Activated naive CD4-positive, alpha-beta T cell treated with anti-CD3 and anti-CD28 coated beads, Interleukin-2, amount 10 ng/mL, durations not matched to agents 7 days and 5 days (primary cell): Measurements from ENCODE around the gene MRTO4.

Experiments
- CTCF ChIA-PET: fragments of 350-600 bp; sonication (Branson Sonifier 250); formaldehyde crosslinking; loops from one replicate; lab custom pipeline; 2021; ENCODE audit warnings: antibody characterized with exemption; lab: Charles Lee
- DNase-seq: peaks from one replicate; pipeline ENCODE4 v3.0.0-alpha.2; 2020
- H3K27ac Mint-ChIP-seq: one replicate; pipeline ENCODE4 v1.8.0; 2021; ENCODE audit warnings: mild to moderate bottlenecking, moderate library complexity, mixed read lengths
- H3K27me3 Mint-ChIP-seq: one replicate; pipeline ENCODE4 v1.8.0; 2021; ENCODE audit warnings: mild to moderate bottlenecking, mixed read lengths
- H3K36me3 Mint-ChIP-seq: one replicate; pipeline ENCODE4 v1.8.0; 2021; ENCODE audit warnings: mixed read lengths
- H3K4me1 Mint-ChIP-seq: one replicate; pipeline ENCODE4 v1.8.0; 2021; ENCODE audit warnings: mixed read lengths
- H3K4me3 Mint-ChIP-seq: one replicate; pipeline ENCODE4 v1.8.0; 2021; ENCODE audit warnings: mild to moderate bottlenecking, moderate library complexity, mixed read lengths
- H3K9me3 Mint-ChIP-seq: one replicate; pipeline ENCODE4 v1.8.0; 2021; ENCODE audit warnings: mixed read lengths

The MRTO4 gene

GRCh38 chr1:19251305-19252196 lies at the start of gene MRTO4, which contains the start of gene EMC1:
Gene MRTO4, plus strand, starts transcription at chr1:19251805. Its CDS starts 31 bp downstream, at chr1:19251836.
Gene EMC1, minus strand, starts transcription at chr1:19251524. Its CDS starts 15 bp downstream, at chr1:19251509.
- Mint-ChIP-seq H3K27me3 (no peaks in the 10 kb centered on the region), H3K4me3 (peak within 1 kb of the TSS; percentile 89), H3K4me1 (peaks cover 41% of the 10 kb centered on the region), H3K36me3 (peaks cover 5% of the 10 kb centered on the region), H3K27ac (peak within 1 kb of the TSS; percentile 88), H3K9me3 (no peaks in the 10 kb centered on the region)
- CTCF ChIA-PET = interaction anchor here (0.9 to 1.7 kb wide), 3 partner anchors 10 to 402 kb away, joined by 4 read pairs; no protein-coding TSS in a partner anchor
- DNase-seq = peak; percentile 92

GRCh38 chr1:19202396-19202795 lies 49.2 kb upstream of the MRTO4 start:
- CTCF ChIA-PET = no interaction called here
- no peak overlapping the region for H3K27ac Mint-ChIP-seq

DNA sequence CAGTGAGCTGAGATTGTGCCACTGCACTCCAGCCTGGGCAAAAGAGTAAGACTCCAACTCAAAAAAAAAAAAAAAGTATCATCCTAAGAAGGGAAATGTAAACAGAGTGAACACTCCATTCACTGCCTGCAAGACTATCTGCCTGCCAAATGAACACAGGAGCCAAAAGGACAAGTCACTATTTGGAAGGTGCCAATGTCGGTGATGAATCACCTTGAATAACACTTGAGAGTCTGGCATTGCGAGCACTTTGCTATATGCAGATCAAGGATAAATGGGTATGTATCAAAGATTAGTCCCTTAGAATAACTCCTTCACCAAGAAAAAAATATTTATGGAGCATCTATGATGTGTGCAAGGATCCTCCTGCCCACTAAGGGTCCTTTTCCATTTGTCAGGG lies 48.2 kb upstream of the MRTO4 start:
- no peak for DNase-seq
- H3K27ac Mint-ChIP-seq = no peak overlapping the region
- peaks cover 53% of the 10 kb centered on the region for H3K4me1 Mint-ChIP-seq
- H3K27me3 Mint-ChIP-seq = no peaks in the 10 kb centered on the region
- H3K9me3 Mint-ChIP-seq = no peaks in the 10 kb centered on the region
- H3K36me3 Mint-ChIP-seq = peaks cover 32% of the 10 kb centered on the region
- CTCF ChIA-PET = no interaction called here
- H3K4me3 Mint-ChIP-seq = no peak overlapping the region

More at GRCh38 chr1:19202396-19202795, 49.2 kb upstream of the MRTO4 start:
- DNase-seq = no peak
- Mint-ChIP-seq H3K9me3 (no peaks in the 10 kb centered on the region), H3K27me3 (no peaks in the 10 kb centered on the region), H3K4me3 (no peak overlapping the region), H3K36me3 (peaks cover 42% of the 10 kb centered on the region), H3K4me1 (peaks cover 44% of the 10 kb centered on the region)

DNA sequence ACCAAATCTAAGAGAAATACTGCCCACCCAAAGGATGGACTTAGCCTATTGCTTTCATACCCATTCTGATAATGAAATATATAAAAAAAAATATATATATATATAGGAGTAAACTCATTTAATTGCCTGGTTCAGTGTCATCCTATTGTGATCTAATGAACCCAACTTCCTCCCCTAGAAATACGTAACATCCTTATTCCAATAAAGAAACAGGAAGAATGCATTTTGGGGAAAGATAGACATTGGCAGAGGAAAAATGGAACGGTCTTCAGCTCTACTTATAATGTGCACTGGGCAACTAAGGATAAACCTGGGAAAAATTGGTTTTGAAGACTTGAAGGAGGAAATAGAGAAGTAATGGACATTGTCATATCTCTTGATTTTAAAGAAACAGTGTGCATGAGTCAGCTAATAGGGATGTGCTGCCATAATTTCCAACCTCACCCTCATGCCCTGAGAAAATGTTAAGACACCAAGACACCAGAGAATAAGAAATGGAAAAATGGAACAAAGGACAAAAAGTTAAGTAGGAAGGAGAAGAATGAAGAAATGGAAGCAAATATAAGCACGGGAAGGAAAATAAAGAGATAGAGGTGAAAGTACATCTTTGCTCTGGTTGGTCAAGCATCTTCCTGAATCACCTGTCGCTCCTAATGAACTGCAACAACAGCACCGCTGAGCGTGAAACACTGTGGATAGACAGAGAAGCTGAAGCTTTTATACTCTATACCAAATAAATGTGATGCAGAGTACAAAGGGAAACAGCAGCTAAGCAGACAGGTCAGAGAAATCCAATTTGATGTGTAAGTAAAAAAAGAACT lies 46.9 kb upstream of the MRTO4 start:
- Mint-ChIP-seq H3K4me3 (no peak overlapping the region), H3K9me3 (no peaks in the 10 kb centered on the region), H3K36me3 (peaks cover 28% of the 10 kb centered on the region), H3K27ac (no peak overlapping the region), H3K4me1 (peaks cover 63% of the 10 kb centered on the region), H3K27me3 (no peaks in the 10 kb centered on the region)
- DNase-seq = no peak
- CTCF ChIA-PET = no interaction called here

DNA sequence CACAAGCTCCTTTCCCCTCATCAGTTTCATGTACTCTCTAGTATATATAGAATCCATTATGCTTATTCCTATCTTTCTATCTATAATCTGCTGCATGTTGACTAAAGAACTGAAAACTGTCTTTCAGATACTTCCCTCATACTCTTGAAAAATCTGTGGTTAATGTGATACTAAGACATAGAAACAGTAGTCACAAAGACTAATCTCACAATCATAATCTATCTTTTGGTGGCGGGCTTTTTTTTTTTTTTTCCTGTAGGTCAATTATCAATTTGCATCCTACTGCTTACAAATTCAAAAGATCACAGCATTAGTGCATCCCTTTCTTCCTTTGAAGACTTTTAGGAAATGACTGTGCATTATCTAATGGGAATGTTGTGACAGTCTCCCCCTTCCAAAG lies 46.2 kb upstream of the MRTO4 start:
- Mint-ChIP-seq H3K4me3 (no peak overlapping the region), H3K9me3 (no peaks in the 10 kb centered on the region), H3K27ac (no peak overlapping the region), H3K36me3 (peaks cover 28% of the 10 kb centered on the region), H3K4me1 (peaks cover 65% of the 10 kb centered on the region), H3K27me3 (no peaks in the 10 kb centered on the region)
- no peak for DNase-seq
- CTCF ChIA-PET = no interaction called here

DNA sequence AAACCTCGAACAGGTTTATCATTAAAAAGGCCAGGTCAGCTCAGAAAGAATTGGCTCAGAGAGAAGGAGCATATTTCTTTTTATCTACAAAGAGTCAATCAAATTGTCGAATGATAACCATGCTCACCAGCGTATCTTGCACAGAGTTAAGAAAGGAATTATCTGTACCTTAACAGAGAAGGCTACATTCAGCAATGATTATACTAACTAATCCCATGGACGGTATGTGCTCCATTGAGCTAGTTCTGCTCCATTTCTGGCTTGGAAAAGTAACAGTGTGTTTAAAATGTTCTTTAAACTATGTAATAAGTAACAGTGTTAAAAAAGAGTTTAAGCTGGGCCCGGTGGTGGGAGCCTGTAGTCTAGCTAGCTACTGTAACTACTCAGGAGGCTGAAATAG lies 45.8 kb upstream of the MRTO4 start:
- CTCF ChIA-PET = interaction anchor here (1.2 kb wide), 1 partner anchor 10 kb away, joined by 3 read pairs; no protein-coding TSS in a partner anchor
- peaks cover 66% of the 10 kb centered on the region for H3K4me1 Mint-ChIP-seq
- peaks cover 25% of the 10 kb centered on the region for H3K36me3 Mint-ChIP-seq

GRCh38 chr1:19206947-19207346 lies 44.7 kb upstream of the MRTO4 start:
- DNase-seq = no peak
- peaks cover 25% of the 10 kb centered on the region for H3K36me3 Mint-ChIP-seq
- H3K27me3 Mint-ChIP-seq = no peaks in the 10 kb centered on the region
- peaks cover 74% of the 10 kb centered on the region for H3K4me1 Mint-ChIP-seq
- no peak overlapping the region for H3K27ac Mint-ChIP-seq
- CTCF ChIA-PET = interaction anchor here (1.2 kb wide), 1 partner anchor 11 kb away, joined by 3 read pairs; no protein-coding TSS in a partner anchor
- no peak overlapping the region for H3K4me3 Mint-ChIP-seq
- H3K9me3 Mint-ChIP-seq = no peaks in the 10 kb centered on the region

More for the DNA sequence above, 45.8 kb upstream of the MRTO4 start:
- no peaks in the 10 kb centered on the region for H3K9me3 Mint-ChIP-seq
- H3K4me3 Mint-ChIP-seq = no peak overlapping the region
- no peak overlapping the region for H3K27ac Mint-ChIP-seq
- no peaks in the 10 kb centered on the region for H3K27me3 Mint-ChIP-seq
- no peak for DNase-seq

- Mint-ChIP-seq H3K27ac (peak overlapping the region; percentile 96), H3K4me1 (peaks cover 78% of the 10 kb centered on the region), H3K9me3 (no peaks in the 10 kb centered on the region), H3K27me3 (no peaks in the 10 kb centered on the region), H3K36me3 (peaks cover 29% of the 10 kb centered on the region), H3K4me3 (peak overlapping the region; percentile 84)
- CTCF ChIA-PET = interaction anchor here (1.4 kb wide), 1 partner anchor 29 kb away, joined by 4 read pairs; no protein-coding TSS in a partner anchor
- no peak for DNase-seq
Observed at GRCh38 chr1:19208710-19209438, 42.7 kb upstream of the MRTO4 start.

DNA sequence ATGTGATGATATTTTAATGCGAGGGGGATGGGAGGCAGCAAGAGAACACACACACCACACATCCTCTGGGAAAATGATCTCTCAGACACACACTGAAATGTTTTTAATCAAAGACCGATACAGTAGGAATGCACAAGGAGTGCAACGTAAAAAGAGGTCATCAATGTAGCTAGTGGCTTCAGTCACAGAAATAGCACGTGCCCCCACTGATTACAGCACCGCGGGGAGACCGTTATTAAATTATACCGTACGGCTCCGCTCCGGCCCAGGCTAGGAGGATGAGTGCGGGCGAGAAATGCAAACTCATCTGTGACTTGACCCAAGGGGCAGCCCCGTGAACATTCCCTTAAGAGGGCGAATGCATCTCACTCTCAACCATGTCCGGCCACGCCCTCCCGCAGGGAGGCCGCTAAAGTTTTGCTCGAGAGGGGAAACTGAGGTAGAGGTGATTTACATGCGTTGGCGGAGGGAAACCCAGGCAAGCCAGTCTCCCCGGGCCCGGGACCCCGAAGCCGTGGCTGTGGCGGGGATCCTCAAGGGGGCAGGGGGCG lies 42.1 kb upstream of the MRTO4 start:
- Mint-ChIP-seq H3K27me3 (no peaks in the 10 kb centered on the region), H3K4me1 (peaks cover 78% of the 10 kb centered on the region), H3K4me3 (peak overlapping the region; percentile 84), H3K9me3 (no peaks in the 10 kb centered on the region), H3K27ac (peak overlapping the region; percentile 96), H3K36me3 (peaks cover 30% of the 10 kb centered on the region)
- DNase-seq = peak; percentile 63
- CTCF ChIA-PET = interaction anchor here (1.4 kb wide), 1 partner anchor 30 kb away, joined by 4 read pairs; no protein-coding TSS in a partner anchor

DNA sequence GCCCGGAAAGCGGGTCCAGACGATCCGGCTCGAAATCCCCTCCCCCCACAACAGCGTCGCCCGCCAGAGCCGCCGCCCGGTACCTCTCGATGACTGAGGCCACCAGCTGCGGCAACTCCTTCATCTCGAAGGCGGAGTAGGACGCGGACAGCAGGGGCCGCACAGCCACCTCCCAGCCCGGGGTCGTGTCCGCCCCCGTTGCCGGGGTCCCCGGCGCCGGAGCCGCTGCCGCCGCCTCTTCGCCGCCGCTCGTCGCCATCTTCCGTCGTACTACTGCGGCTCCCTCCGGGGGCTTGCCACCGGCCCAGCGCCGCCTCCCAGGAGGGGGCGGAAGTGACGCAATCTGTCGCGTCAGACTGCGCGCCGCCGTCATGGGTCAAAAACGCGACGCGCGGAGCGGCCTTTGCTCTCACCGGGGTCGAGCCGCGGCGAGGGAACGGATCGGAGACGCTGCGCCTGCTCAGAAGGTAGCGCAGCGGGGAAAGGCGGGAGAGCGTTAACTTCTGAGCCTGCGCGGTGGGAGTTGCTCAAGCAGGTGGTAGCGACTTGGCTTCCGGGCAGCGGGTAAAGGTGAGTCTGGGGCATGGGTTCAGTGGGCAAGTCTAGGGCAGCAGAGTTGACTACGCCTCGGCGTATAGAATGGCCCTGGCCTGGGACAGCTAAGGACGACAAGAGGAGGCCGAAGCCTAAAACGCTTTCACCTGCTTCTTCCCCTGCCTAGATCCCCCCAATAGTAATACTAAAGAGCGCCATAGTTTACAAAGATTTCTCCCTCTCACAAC lies 41.4 kb upstream of the MRTO4 start, which contains the start of gene UBR4:
Gene UBR4, minus strand, starts transcription at position 277 of the 782 bp plus-strand sequence. Its CDS starts 18 bp downstream, at position 259.
- H3K36me3 Mint-ChIP-seq = peaks cover 27% of the 10 kb centered on the region
- CTCF ChIA-PET = interaction anchor here (0.8 to 1.4 kb wide), 4 partner anchors 9 to 297 kb away, joined by 3 to 5 read pairs (median 4); no protein-coding TSS in a partner anchor
- peak within 1 kb of the TSS; percentile 96 for H3K27ac Mint-ChIP-seq
- H3K27me3 Mint-ChIP-seq = no peaks in the 10 kb centered on the region
- H3K4me3 Mint-ChIP-seq = peak within 1 kb of the TSS; percentile 84
- DNase-seq = peak; percentile 97
- H3K9me3 Mint-ChIP-seq = no peaks in the 10 kb centered on the region
- peaks cover 76% of the 10 kb centered on the region for H3K4me1 Mint-ChIP-seq

GRCh38 chr1:19210772-19211549 lies 40.6 kb upstream of the MRTO4 start:
- Mint-ChIP-seq H3K4me1 (peaks cover 71% of the 10 kb centered on the region), H3K27ac (peak overlapping the region; percentile 96), H3K36me3 (peaks cover 25% of the 10 kb centered on the region), H3K27me3 (no peaks in the 10 kb centered on the region), H3K4me3 (peak overlapping the region; percentile 84), H3K9me3 (no peaks in the 10 kb centered on the region)
- CTCF ChIA-PET = interaction anchor here (0.8 to 1.2 kb wide), 3 partner anchors 8 to 297 kb away, joined by 3 to 5 read pairs (median 5); no protein-coding TSS in a partner anchor
- no peak for DNase-seq

- peaks cover 23% of the 10 kb centered on the region for H3K36me3 Mint-ChIP-seq
- CTCF ChIA-PET = interaction anchor here (0.9 kb wide), 1 partner anchor 32 kb away, joined by 3 read pairs; no protein-coding TSS in a partner anchor
- peaks cover 64% of the 10 kb centered on the region for H3K4me1 Mint-ChIP-seq
- peak overlapping the region; percentile 9 for H3K4me3 Mint-ChIP-seq
- no peak for DNase-seq
- H3K27ac Mint-ChIP-seq = no peak overlapping the region
- H3K9me3 Mint-ChIP-seq = no peaks in the 10 kb centered on the region
- no peaks in the 10 kb centered on the region for H3K27me3 Mint-ChIP-seq
Observed at GRCh38 chr1:19212167-19212566, 39.4 kb upstream of the MRTO4 start.
